AG09319 (cell line): ENCODE results near the gene PCSK2.

Experiments used
- DNase-seq: peaks from one replicate; pipeline ENCODE4 v3.0.0-alpha.2; 2010; ENCODE audit warnings: low read depth; ENCODE audit errors: extremely low read depth
- TF ChIP-seq, protein P1 (sequence below): IDR thresholded peaks from 2 replicates; pipeline ENCODE4 v1.5.1; 2011; ENCODE audit warnings: low read depth, mild to moderate bottlenecking, inconsistent platforms, low read length, moderate library complexity

The PCSK2 gene

DNA sequence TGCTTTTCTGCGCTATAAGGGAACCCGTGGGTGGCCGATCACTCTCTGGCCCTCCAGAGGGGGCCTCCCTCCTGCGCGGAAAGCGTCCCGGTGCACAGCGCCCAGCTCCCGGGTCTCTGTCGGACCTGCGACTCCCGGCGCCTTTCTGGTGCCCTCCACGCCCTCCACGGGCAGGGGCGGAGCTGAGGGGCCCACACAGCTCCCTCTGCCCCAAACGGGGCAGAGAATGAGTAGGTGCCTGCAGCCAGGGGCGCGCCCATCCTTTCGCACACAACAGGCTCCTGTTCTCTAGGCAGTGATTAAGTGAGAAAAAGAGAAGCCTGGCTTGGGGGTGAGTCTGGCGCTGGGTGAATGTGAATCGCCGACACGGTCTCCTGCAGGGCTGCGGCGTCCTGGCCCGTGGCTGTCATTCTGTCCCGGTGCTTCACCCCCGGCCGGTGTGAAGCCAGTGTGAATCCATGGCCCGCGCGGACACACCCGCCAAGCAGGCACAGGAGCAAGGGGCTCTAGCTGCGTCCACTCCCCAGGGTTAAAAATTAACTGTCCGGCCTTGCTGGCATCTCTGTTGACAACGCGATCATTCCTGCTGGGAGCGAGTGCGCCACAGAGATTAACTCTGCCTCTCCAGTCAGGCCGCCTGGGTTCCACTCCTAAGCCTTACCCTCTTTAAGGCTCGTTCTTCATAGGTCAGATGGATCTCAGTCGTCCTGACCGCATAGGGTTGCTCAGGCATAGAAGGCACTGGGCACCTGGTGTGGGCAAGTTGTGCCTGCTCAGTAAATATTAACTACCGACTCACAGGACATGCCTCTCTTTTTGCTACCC, 88.8 kb downstream of the PCSK2 start:
- no peak for DNase-seq
- TF ChIP-seq, protein P1, sequence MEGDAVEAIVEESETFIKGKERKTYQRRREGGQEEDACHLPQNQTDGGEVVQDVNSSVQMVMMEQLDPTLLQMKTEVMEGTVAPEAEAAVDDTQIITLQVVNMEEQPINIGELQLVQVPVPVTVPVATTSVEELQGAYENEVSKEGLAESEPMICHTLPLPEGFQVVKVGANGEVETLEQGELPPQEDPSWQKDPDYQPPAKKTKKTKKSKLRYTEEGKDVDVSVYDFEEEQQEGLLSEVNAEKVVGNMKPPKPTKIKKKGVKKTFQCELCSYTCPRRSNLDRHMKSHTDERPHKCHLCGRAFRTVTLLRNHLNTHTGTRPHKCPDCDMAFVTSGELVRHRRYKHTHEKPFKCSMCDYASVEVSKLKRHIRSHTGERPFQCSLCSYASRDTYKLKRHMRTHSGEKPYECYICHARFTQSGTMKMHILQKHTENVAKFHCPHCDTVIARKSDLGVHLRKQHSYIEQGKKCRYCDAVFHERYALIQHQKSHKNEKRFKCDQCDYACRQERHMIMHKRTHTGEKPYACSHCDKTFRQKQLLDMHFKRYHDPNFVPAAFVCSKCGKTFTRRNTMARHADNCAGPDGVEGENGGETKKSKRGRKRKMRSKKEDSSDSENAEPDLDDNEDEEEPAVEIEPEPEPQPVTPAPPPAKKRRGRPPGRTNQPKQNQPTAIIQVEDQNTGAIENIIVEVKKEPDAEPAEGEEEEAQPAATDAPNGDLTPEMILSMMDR: no peak

- TF ChIP-seq, protein P1: no peak
Observed at GRCh38 chr20:17316316-17317038, 89.6 kb downstream of the PCSK2 start.

GRCh38 chr20:17317341-17317740, 90.5 kb downstream of the PCSK2 start:
- DNase-seq: no peak

More at GRCh38 chr20:17316316-17317038, 89.6 kb downstream of the PCSK2 start:
- no peak for DNase-seq

DNA sequence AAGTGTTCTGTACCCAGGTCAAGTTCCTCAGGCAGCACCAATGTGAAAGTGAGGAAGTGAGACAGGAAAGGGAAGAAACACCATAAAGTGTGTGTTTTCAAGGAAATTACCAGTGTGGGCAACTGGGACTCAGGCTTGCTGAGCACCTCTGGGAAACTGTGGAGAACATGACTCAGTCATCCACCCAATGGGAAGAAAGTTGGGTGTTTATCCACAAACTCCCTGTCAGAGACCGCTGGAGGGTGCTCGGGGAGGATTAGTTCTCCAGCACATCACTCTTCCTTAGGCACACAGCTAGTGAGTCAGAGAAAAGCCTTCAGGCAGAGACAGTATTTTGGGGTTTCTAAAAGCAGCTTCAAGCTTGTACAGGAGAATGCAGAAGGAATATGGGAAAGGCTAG, 93.6 kb downstream of the PCSK2 start:
- DNase-seq: no peak
- TF ChIP-seq, protein P1: no peak

More at GRCh38 chr20:17317341-17317740, 90.5 kb downstream of the PCSK2 start:
- TF ChIP-seq, protein P1: no peak

GRCh38 chr20:17326096-17326495, 99.3 kb downstream of the PCSK2 start:
- TF ChIP-seq, protein P1: no peak

DNA sequence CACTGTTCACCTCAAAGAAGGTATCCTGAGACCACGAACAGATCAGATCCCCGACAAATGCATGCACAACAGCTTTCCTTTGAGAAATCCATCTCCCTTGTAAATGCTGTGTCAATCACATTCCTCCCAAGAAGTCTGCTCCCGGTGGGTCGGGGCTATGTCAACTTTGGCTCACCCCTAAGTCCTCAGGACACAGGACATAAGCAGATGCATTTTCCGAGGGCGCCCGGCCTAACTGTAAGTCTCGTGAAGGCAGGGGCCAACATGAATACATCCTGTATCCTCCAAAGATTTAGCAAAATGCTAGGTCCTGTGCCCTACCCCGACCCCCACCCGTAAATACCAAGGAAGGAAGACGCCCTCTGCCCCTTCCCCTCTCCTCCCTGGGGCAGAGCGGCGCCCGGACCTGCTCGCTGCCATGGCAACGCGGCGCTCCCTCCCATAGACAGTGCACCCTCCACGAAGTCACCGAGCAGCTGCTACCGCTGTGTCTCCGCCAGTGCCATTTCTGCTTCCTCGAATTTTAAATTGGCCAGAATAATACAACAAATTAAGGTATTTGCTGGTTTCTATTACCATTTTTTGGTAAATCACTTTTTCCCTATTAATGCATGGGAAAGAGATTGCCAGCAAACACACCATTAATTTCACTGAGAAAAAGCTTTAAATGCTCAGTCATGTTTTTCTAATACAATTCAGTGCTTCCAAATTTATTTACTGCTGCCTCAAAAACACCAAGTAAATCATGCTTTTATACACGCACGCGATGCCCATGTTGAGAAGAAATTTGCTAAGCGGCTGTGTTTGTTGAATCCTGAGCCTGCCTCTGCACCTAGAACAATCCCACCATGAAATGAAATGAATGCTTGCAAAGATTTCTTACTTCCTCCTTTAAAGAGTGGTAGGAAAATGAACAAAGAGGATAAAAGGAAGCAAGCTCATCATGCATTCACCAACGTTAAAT, 100.6 kb downstream of the PCSK2 start:
- TF ChIP-seq, protein P1: no peak
- no peak for DNase-seq

More at GRCh38 chr20:17326096-17326495, 99.3 kb downstream of the PCSK2 start:
- DNase-seq: no peak
